IPS-NIHi7 (cell line): ENCODE results near the gene WDR5.

ENCODE experiments used
- DNase-seq: peaks from one replicate; pipeline ENCODE4 v3.0.0; 2012; ENCODE audit warnings: mixed read lengths; ENCODE audit errors: extremely low spot score

Gene WDR5

GRCh38 chr9:134208981-134209725 is 73.3 kb downstream of the WDR5 start:
- DNase-seq, result no peak
